DMS 273 treated with DMSO at 0.1 percent for 48 hours (cell line): Measurements from ENCODE around the gene HSPG2.

Experiments
- DNase-seq: peaks from one replicate; lab custom pipeline; 2025; lab: John Stamatoyannopoulos, UW

The HSPG2 gene

DNA sequence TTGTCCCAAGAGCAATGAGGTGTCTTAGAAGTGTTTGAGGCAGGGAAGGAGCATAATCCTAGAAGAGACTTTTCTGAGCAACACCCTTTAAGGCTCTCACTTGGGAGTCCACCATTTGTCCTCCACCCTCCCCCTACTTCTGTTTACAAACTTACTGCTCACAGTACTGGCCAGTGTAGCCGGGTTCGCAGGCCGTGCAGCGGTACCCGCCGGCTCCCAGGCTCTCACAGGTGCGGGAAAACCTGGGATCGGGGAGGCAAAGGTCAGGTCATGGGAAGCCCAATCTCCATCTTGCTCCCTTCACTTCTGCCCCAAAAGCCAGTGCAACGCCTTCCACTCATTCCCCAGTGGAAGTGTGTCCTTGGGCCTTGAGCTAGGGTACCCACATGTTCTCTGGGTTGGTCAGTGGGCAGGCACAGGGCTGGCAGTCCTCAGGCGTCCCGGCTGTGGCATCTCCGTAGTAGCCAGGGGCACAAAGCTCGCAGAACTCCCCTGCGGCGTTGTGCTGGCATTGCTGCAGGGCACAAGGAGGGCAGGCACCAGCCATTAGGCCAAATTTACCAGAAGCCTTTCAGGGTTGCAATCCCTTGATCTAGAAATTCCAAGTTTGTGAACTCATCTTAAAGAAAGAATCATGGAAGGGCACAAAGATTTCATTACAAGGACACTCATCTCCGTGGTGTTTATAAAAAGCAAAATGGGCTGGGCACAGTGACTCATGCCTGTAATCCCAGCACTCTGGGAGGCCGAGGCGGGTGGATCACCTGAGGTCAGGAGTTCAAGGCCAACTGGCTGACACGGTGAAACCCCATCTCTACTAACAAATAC, 75.3 kb downstream of the HSPG2 start:
- no peak for DNase-seq

DNA sequence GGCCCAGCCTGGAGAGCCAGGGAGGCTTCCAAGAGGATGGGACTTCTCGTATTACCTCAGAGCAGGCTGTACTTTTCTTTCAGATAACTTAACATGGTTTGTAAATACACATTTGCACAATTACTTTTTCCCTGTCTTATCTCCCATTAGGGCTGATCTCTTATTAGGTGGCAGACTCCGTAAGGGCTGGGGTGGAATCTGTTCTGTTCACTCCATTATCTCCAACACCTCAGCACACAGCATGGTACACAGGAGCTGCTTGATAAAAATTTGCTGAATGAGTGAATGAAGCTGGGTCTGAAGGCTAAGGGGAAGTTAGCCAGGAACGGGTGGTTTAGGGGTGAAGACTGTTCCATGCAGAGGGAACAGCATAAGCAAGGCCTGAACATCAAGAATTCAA, 76.1 kb downstream of the HSPG2 start:
- DNase-seq = no peak

DNA sequence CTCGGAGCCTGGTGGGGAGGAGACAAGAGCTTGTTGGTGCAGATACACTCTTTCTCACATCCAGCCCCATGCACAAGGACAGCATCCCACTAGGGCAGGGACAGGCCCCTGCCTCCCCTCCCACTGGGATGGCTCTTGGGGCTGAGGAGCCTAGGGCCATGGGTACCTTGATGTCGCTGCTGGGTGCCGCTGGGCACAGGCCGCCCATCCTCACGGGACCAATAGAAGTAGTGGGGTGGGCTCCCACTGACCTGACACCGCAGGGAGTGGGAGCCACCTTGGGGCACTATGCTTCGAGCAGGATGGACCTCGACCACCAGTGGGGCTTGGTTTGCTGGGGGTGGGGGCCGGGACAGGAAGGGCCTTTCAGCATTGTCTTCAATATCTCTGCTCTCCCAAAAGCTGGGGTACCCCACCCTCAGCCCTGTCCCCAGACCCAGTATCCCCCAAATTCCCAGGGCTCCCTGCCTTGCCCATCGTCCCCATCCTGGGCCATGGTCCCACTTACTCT, 77.4 kb downstream of the HSPG2 start:
- DNase-seq = no peak

DNA sequence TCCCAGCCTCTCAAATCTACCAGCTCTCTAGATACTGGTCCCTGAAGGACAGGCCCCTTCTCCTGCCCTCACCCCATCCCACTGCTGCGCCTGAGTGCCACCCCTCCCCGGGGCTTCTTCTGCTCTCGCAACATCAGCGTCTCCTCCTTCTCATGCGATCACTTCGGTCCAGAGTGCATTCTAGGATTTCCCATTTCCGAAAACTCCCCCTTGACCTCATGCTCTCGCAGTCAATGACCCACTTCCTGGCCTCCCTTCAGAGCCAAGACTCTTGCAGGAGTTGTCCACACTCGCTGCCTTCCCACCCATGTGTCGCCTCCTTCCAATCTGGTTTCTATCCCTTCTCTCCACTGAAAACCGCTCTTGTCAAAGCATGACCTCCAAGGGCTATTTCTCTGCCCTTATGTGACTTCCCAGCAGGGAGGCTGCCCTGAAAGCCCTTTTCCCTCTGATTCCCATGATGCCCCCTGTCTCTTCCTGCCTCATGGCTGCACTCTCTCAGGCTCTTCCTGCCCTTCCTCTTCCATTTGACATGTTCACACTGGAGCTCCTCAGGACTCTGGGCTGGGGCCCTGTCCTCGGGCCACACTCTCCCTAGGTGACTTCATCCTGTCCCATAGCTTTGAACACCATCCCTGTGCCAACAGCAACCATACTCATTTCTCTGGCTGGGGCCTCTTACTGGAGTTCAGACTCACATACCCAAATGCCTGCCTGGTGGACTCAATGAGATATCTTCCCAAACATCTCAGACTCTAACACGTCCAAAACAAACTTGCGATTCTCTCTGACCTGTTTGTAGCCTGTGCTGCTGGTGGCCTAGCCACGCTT, 79.1 kb downstream of the HSPG2 start:
- DNase-seq = no peak

DNA sequence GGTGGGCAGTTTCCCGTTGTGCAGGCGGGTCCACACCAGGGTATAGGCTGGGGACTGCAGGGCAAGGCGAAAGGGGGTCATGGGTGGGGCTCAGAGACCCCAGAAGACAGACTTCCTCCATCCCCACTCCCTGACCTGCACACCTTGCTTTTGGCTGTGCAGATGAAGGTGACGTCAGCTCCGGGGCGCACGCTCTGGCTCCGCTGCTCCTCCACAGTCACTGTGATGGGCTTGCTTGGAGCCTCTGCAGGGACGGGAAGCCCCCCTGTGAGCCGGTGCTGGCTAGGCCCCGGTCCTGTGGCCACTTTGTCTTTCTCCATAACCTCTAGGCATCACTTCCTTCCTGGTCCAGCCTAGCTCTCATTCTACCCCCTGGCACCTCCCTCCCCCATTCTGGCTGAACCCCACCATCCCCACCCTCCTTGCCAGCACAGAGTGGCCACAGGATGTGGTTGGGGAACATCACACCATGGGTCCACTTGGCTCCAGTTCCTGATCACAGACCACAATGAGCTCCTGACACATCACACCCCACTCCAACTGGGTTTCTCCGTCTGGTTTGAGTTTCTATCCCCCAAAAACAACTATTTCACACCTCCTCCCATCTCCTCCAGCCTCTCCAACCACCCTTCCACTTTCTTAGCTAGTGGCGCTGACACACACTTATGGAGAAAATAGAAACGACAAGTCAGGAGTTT, 79.8 kb downstream of the HSPG2 start:
- no peak for DNase-seq

DNA sequence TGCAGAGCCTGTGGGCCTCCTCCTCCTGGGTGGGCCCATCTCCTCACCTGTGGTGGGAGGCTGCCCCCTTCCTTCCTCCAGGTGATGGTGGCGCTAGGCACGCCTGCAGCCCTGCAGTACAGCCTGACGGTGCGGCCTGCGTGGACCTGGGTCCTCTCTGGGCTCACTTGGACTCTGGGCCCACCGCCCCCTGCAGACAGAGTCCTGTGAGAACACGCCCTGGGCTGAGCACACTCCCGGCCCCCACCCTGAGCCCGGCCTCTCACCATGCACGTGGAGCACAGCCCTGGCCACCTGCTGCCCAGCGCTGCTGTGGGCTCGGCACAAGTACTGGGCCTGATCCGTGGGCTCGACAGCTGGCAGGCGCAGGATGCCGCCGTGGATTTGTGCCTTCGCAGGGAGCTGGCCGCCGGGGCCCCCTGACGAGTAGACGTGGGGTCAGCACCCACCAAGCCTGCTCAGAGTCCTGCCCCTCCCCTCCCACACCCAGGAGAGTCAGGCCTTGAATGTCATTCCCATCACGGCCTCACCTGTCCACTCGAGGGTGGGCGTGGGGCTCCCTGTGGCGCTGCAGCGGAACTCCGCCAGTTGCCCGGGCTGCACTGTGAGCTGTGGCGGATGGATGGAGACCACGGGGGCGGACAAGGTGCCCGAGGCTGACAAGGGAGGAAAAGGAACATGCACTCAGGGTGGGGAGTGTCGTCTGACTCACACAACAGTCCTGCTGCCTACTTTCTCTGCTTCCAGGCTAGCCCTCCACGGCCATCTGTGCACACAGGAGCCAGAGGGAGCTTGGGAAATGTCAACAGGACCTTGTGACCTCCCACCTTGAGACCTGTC, 81.6 kb downstream of the HSPG2 start:
- no peak for DNase-seq

DNA sequence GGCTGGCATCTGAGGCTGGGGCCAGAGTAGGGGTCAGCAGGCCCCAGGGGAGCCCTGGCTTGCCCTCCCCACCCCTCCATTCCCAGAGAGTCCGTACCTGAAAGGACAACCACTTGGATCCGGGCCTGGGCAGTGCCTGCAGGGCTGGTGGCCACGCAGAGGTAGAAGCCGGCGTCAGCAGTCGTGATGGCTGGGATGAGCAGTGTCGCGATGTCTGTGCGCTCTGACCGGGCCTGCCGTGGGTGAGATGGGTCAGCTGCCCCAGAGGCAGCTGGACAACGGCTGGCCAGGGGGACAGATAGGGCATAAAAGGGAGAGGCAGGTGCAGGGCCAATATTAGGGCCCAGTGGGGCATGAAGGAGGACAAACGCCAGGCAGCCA, 82.4 kb downstream of the HSPG2 start:
- DNase-seq = no peak

DNA sequence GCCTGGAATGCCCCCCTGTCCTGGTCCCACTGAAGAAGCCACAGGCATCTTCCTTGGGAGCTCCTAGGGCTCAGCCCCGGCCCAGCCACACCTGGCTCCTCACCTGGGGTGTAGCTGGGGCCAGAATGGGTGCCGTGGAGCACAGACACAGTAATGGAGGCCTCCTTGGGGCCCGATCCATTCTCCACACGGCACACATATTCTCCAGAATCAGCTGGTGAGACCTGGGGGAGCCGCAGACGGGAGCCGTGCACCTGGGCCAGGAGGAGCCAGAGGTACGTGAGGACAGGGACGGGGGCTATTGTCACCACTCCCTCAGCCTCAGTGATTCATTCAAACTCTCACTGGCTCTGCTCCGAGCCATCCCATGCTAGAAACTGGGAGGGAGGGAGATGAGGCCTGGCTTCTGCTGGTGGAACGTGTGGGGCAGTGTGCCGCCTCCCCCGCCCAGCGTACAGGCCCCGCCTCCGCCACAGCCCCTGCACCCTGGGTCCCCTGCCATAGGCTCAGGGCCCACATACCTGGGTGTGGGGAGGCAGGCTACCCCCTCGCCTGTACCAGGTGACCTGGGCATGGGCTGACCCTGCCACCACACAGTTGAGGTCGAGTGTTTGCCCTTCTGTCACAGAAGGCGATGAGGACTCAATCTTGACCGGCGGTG, 82.9 kb downstream of the HSPG2 start:
- DNase-seq = no peak

DNA sequence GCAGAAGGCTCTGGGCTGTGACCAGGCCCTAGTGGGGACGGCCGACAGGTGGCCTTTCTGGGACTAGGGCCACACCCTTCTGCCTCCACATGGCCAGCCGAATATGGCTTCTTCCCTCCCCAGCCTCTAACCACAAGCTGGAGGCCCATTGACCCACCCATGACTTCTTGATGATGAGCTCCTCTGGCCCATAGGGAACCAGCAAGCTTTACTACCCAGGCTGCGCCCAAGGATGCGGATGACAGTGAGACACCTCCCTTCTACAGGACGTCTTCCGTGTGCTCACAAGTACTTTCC, 84.0 kb downstream of the HSPG2 start:
- DNase-seq = no peak

DNA sequence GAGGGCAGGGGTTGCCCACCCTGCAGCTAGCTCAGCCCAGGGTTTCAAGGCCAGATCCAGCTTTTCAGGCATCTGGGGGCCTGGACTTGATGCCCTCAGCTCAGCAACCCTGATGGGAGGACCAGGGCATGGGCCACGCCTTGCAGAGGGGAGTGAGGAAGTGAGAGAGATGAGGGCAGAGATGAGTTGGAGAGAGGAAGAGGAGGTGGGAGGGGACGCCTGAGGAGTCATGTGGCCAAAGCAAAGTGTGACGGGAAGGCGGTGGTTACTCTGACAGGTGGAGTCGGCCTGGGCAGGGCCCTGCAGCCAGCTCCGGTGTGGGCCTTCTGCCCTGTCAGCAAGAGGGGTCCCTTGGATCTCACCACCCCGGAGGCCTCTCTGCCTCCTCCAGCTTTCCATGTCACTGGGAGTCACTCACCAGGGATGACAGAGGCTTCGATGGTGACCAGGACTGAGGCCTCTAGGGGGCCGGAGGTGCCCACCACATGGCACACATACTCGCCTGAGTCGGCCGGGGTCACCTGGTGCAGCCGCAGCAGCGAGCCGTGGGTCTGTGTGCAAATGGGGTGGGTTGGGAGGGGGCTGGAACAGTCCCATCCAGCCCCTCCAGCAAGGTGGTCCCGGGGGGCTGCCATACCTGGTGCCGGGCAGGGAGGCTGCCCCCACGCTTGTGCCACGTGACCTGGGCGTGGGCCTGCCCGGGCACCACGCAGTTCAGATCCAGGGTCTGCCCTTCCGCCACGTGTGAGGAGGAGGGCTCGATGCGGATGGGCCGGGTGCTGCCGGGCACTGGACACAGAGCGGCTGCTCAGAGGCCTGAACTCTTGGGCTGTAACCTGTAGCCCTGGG, 84.6 kb downstream of the HSPG2 start:
- no peak for DNase-seq

DNA sequence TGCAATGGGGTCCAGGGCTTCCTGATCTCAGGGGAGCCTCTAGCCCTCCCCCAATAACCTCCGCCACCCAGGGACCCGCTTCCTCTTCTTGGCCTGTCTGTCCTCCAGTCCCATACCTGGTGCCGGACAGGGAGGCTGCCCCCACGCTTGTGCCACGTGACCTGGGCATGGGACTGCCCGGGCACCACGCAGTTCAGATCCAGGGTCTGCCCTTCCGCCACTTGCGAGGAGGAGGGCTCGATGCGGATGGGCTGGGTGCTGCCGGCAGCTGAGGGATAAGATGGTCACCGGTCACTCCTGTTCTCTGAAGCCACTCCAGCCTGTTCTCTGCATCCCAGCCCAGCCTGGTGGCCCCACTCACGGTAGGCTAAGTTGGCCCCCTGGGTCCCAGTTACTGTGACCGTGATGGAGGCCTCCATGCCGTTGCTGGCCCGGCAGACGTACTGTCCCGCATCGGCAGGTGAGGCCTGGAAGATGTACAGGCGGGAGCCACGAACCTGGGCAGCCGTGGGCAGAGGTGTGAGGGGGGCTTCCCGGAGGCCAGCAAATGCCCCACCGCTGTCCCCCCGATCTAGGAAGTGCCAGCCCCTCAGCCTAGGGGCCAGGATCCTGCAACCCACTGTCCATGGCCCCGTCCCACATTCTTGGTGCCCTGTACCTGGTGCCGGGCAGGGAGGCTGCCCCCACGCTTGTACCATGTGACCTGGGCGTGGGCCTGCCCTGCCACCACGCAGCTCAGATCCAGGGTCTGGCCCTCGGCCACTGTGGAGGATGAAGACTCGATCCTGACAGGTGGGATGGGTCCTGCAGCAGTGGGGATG, 85.5 kb downstream of the HSPG2 start:
- no peak for DNase-seq

DNA sequence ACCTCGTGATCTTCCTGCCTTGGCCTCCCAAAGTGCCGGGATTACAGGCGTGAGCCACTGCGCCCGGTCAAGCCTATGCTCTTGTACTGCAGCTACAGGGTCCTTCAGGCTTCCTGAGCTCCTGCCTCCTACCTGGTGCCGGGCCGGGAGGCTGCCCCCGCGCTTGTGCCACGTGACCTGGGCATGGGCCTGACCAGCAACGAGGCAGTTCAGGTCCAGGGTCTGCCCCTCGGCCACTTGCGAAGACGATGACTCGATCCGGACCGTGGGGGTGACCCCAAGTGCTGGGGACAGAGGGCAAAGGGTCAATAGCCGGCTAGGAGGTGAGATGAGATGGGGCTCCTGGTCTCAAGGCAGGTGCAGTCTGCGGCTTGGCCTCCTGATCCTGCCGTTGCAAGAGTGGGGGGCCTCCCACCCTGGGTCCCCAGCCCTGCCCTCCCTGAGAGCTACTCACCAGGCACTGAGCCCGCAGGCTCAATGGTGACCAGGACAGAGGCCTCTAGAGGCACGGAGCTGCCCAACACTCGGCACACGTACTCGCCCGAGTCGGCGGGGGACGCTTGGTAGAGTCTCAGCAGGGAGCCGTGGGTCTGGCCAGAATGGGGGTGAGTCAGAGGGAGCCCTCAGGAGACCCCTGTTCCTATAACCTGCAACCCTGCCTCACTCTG, 87.1 kb downstream of the HSPG2 start:
- no peak for DNase-seq

DNA sequence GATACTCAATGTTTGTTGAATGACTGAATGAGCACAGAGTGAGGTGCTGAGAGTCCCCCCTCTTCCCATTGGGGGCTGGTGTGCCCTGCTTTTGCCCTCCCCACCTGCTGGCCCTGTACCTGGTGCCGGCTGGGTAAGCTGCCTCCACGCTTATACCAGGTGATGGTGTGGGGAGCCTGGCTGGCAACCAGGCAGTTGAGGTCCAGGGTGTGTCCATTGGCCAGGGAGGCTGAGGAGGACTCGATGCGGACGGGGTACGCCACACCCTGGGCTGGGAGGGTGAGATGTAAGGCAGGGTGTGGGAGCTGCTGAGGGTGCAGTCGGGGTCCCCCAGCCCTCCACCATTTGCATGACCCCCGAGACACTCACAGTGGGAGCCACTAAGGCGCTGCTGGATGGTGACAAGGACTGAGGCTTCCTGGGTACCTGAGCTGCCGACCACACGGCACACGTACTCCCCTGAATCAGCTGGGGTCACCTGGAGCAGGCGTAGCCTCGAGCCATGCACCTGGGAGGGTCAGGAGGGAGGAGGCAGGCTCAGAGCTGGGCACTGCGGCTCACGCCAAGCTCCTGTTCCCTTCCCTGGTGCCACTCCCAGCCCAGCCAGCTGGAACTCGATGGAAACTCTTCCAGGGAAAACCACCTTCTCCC, 88.5 kb downstream of the HSPG2 start:
- DNase-seq = no peak

DNA sequence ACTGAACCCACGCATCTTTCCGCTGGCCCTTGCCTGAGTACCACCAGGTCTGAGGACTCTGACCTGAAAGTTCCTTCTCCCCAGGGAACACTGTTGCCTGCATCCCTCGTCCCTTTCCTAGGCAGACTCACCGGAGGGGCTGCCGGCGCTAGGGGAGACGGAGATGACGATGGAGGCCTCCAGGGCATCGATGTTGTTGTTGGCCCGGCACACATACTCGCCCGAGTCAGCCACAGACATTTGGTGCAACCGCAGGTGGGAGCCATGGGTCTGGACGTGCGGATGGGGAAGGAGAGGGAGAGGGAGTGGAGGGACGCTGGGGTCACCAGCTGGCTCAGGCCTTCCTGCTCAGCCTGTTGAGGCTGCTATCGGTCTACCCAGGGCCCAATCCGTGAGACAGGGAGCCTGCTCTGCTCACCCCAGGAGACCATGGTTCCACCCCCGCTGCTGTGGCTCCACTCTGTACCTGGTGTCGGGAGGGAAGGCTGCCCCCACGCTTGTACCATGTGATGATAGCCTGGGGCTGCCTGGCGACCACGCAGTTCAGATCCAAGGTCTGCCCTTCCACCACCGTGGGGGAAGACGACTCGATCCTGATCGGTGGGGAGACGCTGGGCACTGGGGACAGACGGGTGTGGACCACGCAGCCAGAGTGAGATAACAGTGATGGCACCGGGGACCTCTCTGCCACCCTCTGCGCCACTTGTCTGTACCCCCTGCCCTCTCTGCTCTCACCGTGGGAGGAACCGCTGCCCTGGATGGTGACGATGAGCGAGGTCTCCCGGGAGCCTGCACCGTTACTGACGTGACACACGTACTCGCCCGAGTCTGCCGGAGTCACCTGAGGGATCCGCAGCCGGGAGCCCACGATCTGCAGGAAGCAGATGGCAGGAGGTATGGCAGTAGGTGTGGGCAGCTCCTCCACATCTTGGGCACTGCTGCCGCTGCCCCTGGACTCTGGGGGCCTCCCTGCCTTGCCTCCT, 89.6 kb downstream of the HSPG2 start:
- no peak for DNase-seq

DNA sequence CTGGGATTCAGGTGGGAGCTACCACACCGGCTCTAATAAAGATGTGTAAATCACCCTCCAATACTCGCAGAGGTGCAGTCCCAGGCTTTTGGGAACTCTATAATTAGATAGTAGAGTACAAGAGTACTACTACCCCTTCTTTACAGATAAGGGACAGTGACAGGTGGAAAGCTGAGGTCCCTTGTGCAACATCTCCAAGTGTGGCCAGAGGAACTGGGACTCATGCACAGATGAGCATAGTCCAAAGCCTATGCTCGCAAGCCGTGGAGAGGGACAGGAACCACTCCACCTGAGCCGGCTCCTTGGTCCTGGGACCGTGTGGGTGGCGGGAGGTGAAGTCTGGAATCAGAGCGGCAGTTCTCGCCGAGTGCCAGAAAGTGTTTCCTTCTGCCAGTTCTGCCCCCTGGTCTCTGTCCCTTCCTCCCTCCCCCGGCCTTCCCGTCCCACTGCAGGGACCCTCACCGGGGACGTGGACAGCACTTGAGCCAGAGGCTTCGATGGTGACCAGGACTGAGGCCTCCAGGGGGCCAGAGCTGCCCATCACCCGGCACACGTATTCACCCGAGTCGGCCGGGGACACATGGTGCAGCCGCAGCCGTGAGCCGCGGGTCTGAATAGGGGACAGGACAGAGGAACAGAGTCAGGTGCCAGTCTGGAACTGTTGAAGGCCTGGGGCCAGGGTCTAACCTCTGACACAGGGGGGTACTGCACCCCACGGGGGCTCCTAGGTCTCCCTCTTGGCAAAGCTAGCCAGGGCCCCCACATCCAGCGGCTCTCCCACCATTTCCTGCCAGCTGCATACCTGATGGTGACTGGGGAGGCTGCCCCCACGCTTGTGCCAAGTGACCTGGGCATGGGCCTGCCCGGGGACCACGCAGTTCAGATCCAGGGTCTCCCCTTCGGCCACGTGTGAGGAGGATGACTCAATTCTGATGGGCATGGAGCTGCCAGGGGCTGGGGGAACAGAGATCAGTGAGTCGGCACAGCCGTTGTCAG, 91.2 kb downstream of the HSPG2 start:
- no peak for DNase-seq

DNA sequence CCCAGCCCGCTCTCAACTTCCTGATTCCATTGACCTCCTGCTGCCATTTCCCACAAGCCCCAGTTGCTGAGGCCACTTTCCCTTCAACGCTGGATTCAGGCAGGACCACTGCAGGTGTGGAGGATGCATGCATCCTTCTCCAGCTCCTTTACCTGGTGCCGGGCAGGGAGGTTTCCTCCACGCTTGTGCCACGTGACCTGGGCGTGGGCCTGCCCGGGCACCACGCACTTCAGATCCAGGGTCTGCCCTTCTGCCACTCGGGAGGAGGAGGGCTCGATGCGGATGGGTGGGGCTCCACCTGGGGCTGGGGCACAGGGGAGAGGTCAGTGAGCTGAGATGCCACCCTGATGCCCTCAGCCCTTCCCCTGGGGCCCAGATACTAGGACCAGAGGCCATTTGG, 93.1 kb downstream of the HSPG2 start:
- no peak for DNase-seq
